Measurements from ENCODE around the gene MYO5B. TPM values are rescaled to one million over a fixed set of nuclear protein-coding genes. Genes with fewer than 3 reads are reported as not detected.

MYO5B gene
- total and polyA plus RNA-seq, 2 of the 4 experiments (the other 2 are of a cell fraction): 0.24 to 0.54 TPM

DNA sequence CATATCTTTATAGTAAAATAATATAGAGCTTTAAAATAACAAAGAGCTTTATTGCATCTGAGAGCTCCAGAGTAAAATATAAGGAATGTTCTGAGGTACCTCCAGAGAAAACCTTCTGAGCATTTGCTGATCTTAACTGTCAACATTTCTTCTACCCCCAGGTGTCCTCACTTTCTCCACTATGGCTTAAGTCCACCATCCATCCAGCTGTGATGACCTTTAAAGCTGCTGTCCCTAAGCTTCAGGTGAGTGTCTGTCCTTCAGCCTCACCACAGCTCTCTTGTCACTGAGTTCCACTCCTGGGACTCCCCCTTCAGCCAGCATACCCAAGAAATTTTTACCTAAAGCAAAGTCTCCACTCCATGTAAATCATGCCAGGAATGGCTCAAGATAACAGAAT, 137.9 kb downstream of the MYO5B start:
- Histone ChIP-seq H4K20me1 (ENCODE audit: insufficient read depth, low read length) (no peaks in the 10 kb centered on the region), H3K56ac (ENCODE audit: extremely low read depth, insufficient read depth, low read length) (no peak overlapping the region), H3K27me3 (ENCODE audit: control insufficient read depth, insufficient read depth, low read length) (no peaks in the 10 kb centered on the region), H3K4me2 (ENCODE audit: low read depth, low read length) (no peak overlapping the region), H3K9me3 (ENCODE audit: control insufficient read depth, insufficient read depth, low read length) (no peaks in the 10 kb centered on the region), H2AFZ (replicated peaks; ENCODE audit: low read length, poor library complexity) (no peak overlapping the region), H3K4me3 (ENCODE audit: insufficient read depth, low read depth, low read length) (no peak overlapping the region), H3K14ac (replicated peaks; ENCODE audit: low read depth, low read length) (no peak overlapping the region), H2BK15ac (ENCODE audit: low read depth, low read length) (no peak overlapping the region), H3K27ac (ENCODE audit: insufficient read depth, low read length) (no peak overlapping the region), H4K91ac (ENCODE audit: insufficient read depth, low read depth, low read length) (no peak overlapping the region), H3K36me3 (ENCODE audit: control insufficient read depth, insufficient read depth, low read length) (no peaks in the 10 kb centered on the region), H4K8ac (ENCODE audit: low read depth in 2 of 2, low read length in 2 of 2) (no peak overlapping the region), H2BK5ac (ENCODE audit: low read depth, low read length, poor library complexity, severe bottlenecking) (no peak overlapping the region), H3K23ac (ENCODE audit: low read depth, low read length) (no peak overlapping the region), H3K9ac (ENCODE audit: low read depth, low read length) (no peak overlapping the region), H3K4me1 (ENCODE audit: control insufficient read depth, insufficient read depth, low read length) (no peaks in the 10 kb centered on the region), H2AK5ac (ENCODE audit: low read depth, low read length) (no peak overlapping the region), H2BK120ac (ENCODE audit: low read depth, low read length) (no peak overlapping the region), H3K9me1 (ENCODE audit: insufficient read depth, low read length) (no peaks in the 10 kb centered on the region), H3K4ac (ENCODE audit: low read depth, low read length) (no peak overlapping the region), H2BK20ac (ENCODE audit: low read depth, low read length) (no peak overlapping the region), H2AK9ac (replicated peaks; ENCODE audit: low read depth, low read length, poor library complexity) (no peak overlapping the region), H3K79me1 (ENCODE audit: low read depth in 1 of 2, low read length in 2 of 2) (no peaks in the 10 kb centered on the region), H4K5ac (ENCODE audit: low read depth, low read length) (no peak overlapping the region), H3K18ac (ENCODE audit: low read depth, low read length) (no peak overlapping the region)
- no TSS peak for BruUV-seq (replicated peaks)
- DNase-seq (no peak), ATAC-seq (ENCODE audit: low read depth) (no peak)
- in situ Hi-C loops (cut with MboI; ENCODE audit: low sequenced_read_pairs): no loop called here
- intact Hi-C loops (cut with micrococcal nuclease): loop anchor here (10.0 kb wide), 1 partner anchor 62 kb away; no protein-coding TSS in a partner anchor
- ChIA-PET CTCF (no interaction called here), POLR2A (ENCODE audit: unreplicated experiment) (no interaction called here)
- TF ChIP-seq CHD1 (IDR thresholded peaks at IDR 0.05; ENCODE audit: low read depth, low read length) (no peak), CEBPB (IDR thresholded peaks at IDR 0.05; ENCODE audit: low read depth, low read length) (no peak), MAZ (IDR thresholded peaks at IDR 0.05; ENCODE audit: borderline replicate concordance, low read depth, low read length) (no peak), POLR2A (IDR thresholded peaks at IDR 0.05; ENCODE audit: low read depth, low read length) (no peak), SMC3 (IDR thresholded peaks at IDR 0.05; ENCODE audit: low read depth, low read length) (no peak), RFX5 (IDR thresholded peaks at IDR 0.05; ENCODE audit: low read depth, low read length) (no peak), FOS (IDR thresholded peaks at IDR 0.05; ENCODE audit: low read depth, low read length) (no peak)
- TF ChIP-seq, protein P1, sequence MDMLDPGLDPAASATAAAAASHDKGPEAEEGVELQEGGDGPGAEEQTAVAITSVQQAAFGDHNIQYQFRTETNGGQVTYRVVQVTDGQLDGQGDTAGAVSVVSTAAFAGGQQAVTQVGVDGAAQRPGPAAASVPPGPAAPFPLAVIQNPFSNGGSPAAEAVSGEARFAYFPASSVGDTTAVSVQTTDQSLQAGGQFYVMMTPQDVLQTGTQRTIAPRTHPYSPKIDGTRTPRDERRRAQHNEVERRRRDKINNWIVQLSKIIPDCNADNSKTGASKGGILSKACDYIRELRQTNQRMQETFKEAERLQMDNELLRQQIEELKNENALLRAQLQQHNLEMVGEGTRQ (IDR thresholded peaks at IDR 0.05; ENCODE audit: low read depth, low read length): no peak
- TF ChIP-seq, protein P2, sequence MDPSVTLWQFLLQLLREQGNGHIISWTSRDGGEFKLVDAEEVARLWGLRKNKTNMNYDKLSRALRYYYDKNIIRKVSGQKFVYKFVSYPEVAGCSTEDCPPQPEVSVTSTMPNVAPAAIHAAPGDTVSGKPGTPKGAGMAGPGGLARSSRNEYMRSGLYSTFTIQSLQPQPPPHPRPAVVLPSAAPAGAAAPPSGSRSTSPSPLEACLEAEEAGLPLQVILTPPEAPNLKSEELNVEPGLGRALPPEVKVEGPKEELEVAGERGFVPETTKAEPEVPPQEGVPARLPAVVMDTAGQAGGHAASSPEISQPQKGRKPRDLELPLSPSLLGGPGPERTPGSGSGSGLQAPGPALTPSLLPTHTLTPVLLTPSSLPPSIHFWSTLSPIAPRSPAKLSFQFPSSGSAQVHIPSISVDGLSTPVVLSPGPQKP (IDR thresholded peaks at IDR 0.05; ENCODE audit: borderline replicate concordance, low read depth, low read length): no peak
- dilution Hi-C loops (cut with HindIII; ENCODE audit: low sequenced_read_pairs, unreplicated experiment): no loop called here

All from IMR-90 (cell line).